HepG2 (cell line): ENCODE data around the gene SSTR5. TPM values are rescaled to one million over a fixed set of nuclear protein-coding genes. Genes with fewer than 3 reads are reported as not detected.

ENCODE experiments used
- AHR ChIP-seq: IDR thresholded peaks from 2 replicates; pipeline ENCODE4 v1.6.1; 2018; ENCODE audit warnings: missing genetic modification reagents, missing compliant biosample characterization
- CENPX ChIP-seq: sonication (generic); formaldehyde crosslinking; IDR thresholded peaks from 2 replicates; pipeline ENCODE4 v1.9.0; 2021; ENCODE audit warnings: mild to moderate bottlenecking, missing genetic modification reagents, moderate library complexity
- GATAD1 ChIP-seq: IDR thresholded peaks from 2 replicates; pipeline ENCODE4 v1.6.1; 2016; ENCODE audit warnings: missing genetic modification reagents, missing compliant biosample characterization
- HNRNPLL ChIP-seq: fragments of 200-400 bp; formaldehyde crosslinking; IDR thresholded peaks from 2 replicates; pipeline ENCODE4 v1.6.1; 2017; ENCODE audit warnings: mild to moderate bottlenecking, low read depth, low read length; ENCODE audit not compliant: poor library complexity, severe bottlenecking
- KDM5A ChIP-seq: fragments of 200-600 bp; sonication (generic); IDR thresholded peaks from 2 replicates; pipeline ENCODE4 v1.7.0; 2018; ENCODE audit warnings: antibody characterized with exemption, mild to moderate bottlenecking, low read length, borderline replicate concordance
- KMT2B ChIP-seq: IDR thresholded peaks from 2 replicates; pipeline ENCODE4 v1.6.1; 2016; ENCODE audit warnings: missing genetic modification reagents, missing compliant biosample characterization
- MXD4 ChIP-seq: IDR thresholded peaks from 2 replicates; pipeline ENCODE4 v1.6.1; 2016; ENCODE audit warnings: mild to moderate bottlenecking, missing biosample characterization, missing genetic modification reagents
- NKX3-1 ChIP-seq: sonication (generic); formaldehyde crosslinking; IDR thresholded peaks from 2 replicates; pipeline ENCODE4 v1.5.0; 2020; ENCODE audit warnings: missing genetic modification reagents
- RAD21 ChIP-seq: fragments of 450-650 bp; formaldehyde crosslinking; IDR thresholded peaks from 2 replicates; pipeline ENCODE4 v1.5.0; 2020; ENCODE audit warnings: mild to moderate bottlenecking
- REL ChIP-seq: sonication (generic); formaldehyde crosslinking; conservative IDR thresholded peaks from 2 replicates; pipeline ENCODE4 v1.8.0; 2022; ENCODE audit warnings: mild to moderate bottlenecking, missing genetic modification reagents, moderate library complexity
- REPIN1 ChIP-seq: sonication (generic); formaldehyde crosslinking; IDR thresholded peaks from 2 replicates; pipeline ENCODE4 v1.8.0; 2022; ENCODE audit warnings: missing genetic modification reagents, low read depth, mild to moderate bottlenecking, borderline replicate concordance
- SOX6 ChIP-seq, 2 experiments: fragments of 450-650 bp in 1 of 2; sonication (generic) in 1 of 2; formaldehyde crosslinking in 1 of 2; IDR thresholded peaks; 2 replicates each; pipeline versions ENCODE4 v1.4.0 to v1.6.1; 2017 to 2020; ENCODE audit warnings: antibody characterized with exemption in 1 of 2, mild to moderate bottlenecking in 1 of 2, missing genetic modification reagents in 1 of 2
- ZKSCAN5 ChIP-seq: sonication (generic); formaldehyde crosslinking; IDR thresholded peaks from 2 replicates; pipeline ENCODE4 v1.5.1; 2020; ENCODE audit warnings: mild to moderate bottlenecking, missing genetic modification reagents
- ZNF10 ChIP-seq: sonication (generic); formaldehyde crosslinking; IDR thresholded peaks from 2 replicates; pipeline ENCODE4 v1.4.0; 2020; ENCODE audit warnings: mild to moderate bottlenecking, low read depth, missing genetic modification reagents, borderline replicate concordance
- ZNF225 ChIP-seq: sonication (generic); formaldehyde crosslinking; IDR thresholded peaks from 2 replicates; pipeline ENCODE4 v1.4.0; 2020; ENCODE audit warnings: mild to moderate bottlenecking, missing genetic modification reagents
- ZNF33A ChIP-seq: sonication (generic); formaldehyde crosslinking; IDR thresholded peaks from 2 replicates; pipeline ENCODE4 v1.5.1; 2020; ENCODE audit warnings: missing genetic modification reagents, mild to moderate bottlenecking, moderate library complexity, borderline replicate concordance
- ZNF546 ChIP-seq: sonication (generic); formaldehyde crosslinking; conservative IDR thresholded peaks from 2 replicates; pipeline ENCODE4 v1.8.1; 2023; ENCODE audit warnings: mild to moderate bottlenecking, missing genetic modification reagents
- ZNF720 ChIP-seq: sonication (generic); formaldehyde crosslinking; IDR thresholded peaks from 2 replicates; pipeline ENCODE4 v1.4.0; 2020; ENCODE audit warnings: missing genetic modification reagents
- ZNF749 ChIP-seq: sonication (generic); formaldehyde crosslinking; IDR thresholded peaks from 2 replicates; pipeline ENCODE4 v1.8.0; 2022; ENCODE audit warnings: mild to moderate bottlenecking, missing genetic modification reagents, moderate library complexity, borderline replicate concordance
- ZNF878 ChIP-seq: sonication (generic); formaldehyde crosslinking; IDR thresholded peaks from 2 replicates; pipeline ENCODE4 v1.8.1; 2023; ENCODE audit warnings: mild to moderate bottlenecking, missing genetic modification reagents, moderate library complexity
- ZNF883 ChIP-seq: sonication (generic); formaldehyde crosslinking; IDR thresholded peaks from 2 replicates; pipeline ENCODE4 v1.5.1; 2020; ENCODE audit warnings: mild to moderate bottlenecking, missing genetic modification reagents; ENCODE audit errors: not compliant biosample characterization
- ZSCAN21 ChIP-seq: sonication (generic); formaldehyde crosslinking; IDR thresholded peaks from 2 replicates; pipeline ENCODE4 v1.8.0; 2022; ENCODE audit warnings: mild to moderate bottlenecking, missing genetic modification reagents, moderate library complexity, borderline replicate concordance
- polyA plus RNA-seq, 8 experiments: library from polyadenylated mRNA; depleted of rRNA in 3 of 8; stranded (reverse) in 7 of 8; unstranded in 1 of 8; fragments of >200 nt; fragmentation: Illumina TruSeq in 4 of 8; extraction: Trizol in 4 of 8; gene quantifications; 2 replicates each; pipeline versions ENCODE4 v1.2.1 to v1.2.3, GENCODE V29; 2011 to 2016; ENCODE audit warnings: low read depth in 4 of 8, missing spikeins in 1 of 8, mixed read lengths in 1 of 8; ENCODE audit not compliant: insufficient read depth in 1 of 8
- total RNA-seq, 5 experiments: library from RNA; depleted of rRNA; stranded (reverse); fragments of >200 nt; fragmentation: Illumina TruSeq; extraction: Trizol; gene quantifications; 2 replicates each; pipeline ENCODE4 v1.2.3, GENCODE V29; 2016; ENCODE audit warnings: low read depth in 1 of 5
- TF ChIP-seq, protein P1 (sequence below): sonication (generic); formaldehyde crosslinking; IDR thresholded peaks from 2 replicates; pipeline ENCODE4 v1.5.0; 2020; ENCODE audit warnings: missing genetic modification reagents, mild to moderate bottlenecking, borderline replicate concordance
- TF ChIP-seq, protein P2 (sequence below): sonication (generic); formaldehyde crosslinking; IDR thresholded peaks from 2 replicates; pipeline ENCODE4 v1.4.0; 2020; ENCODE audit warnings: missing genetic modification reagents, borderline replicate concordance

Gene SSTR5
- total and polyA plus RNA-seq, 2 of the 13 experiments (the other 11 are each of a cell fraction or from before 2014, with no cell fraction given): 0.20 to 0.49 TPM

DNA sequence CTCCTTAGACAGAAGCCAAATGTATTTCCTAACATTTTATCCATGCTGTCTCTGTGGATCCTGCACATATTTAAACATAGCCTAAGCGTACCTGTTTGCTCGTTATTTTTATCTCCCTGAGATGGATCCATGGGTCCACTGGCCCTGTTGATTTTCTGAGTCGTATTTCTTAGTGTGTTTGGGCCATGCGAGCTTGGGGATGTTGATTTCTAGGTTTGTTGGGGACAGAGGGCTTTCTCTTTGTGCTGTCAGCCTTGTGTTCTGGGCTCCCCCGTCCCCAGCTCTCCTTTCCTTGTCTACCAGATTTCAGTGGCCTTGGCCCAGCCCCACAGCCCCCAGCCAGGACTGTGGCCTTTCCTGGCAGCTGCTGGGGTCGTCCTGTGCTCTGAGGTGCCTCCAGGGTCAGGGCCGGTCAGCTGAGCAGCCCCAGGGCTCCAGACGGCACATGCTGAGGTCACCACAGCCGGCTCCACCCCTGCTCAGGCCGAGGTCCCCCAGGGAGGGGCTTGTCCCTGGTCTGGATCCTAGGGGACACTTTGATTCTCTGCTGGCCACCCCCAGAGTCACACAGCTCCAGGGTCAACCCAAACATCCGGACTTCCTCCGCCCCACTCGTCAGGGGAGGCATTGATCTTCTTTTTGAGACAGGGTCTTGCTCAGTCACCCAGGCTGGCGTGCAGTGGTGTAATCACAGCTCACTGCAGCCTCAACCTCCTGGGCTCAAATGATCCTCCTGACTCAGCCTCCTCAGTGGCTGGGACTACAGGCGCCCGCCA, 4.4 kb downstream of the SSTR5 start (continued):
- TF ChIP-seq ZNF546 (CRISPR knock-in tag): 0 out of 2 replicates have a peak, but pooled peaks have one; percentile 43
- TF ChIP-seq ZNF33A (CRISPR knock-in tag): no peak
- TF ChIP-seq HNRNPLL: no peak
- TF ChIP-seq GATAD1 (CRISPR knock-in tag): no peak
- TF ChIP-seq ZNF225 (CRISPR knock-in tag): no peak
- TF ChIP-seq REPIN1 (CRISPR knock-in tag): no peak
- 0 out of 2 replicates have a peak, but pooled peaks have one; percentile 57 for TF ChIP-seq ZNF878 (CRISPR knock-in tag)
- TF ChIP-seq KDM5A: no peak
- TF ChIP-seq ZNF749 (CRISPR knock-in tag): no peak
- no peak for TF ChIP-seq ZNF10 (CRISPR knock-in tag)
- no peak for TF ChIP-seq NKX3-1 (CRISPR knock-in tag)
- no peak for TF ChIP-seq RAD21 (CRISPR knock-in tag)
- TF ChIP-seq MXD4 (CRISPR knock-in tag): no peak
- TF ChIP-seq KMT2B: no peak
- TF ChIP-seq ZKSCAN5 (CRISPR knock-in tag): no peak
- TF ChIP-seq, protein P1, sequence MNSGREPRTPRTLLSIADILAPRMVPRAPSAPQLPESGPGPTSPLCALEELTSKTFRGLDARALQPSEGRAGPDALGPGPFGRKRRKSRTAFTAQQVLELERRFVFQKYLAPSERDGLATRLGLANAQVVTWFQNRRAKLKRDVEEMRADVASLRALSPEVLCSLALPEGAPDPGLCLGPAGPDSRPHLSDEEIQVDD: no peak
- no peak for TF ChIP-seq REL
- TF ChIP-seq CENPX (CRISPR knock-in tag): no peak
- TF ChIP-seq, protein P2, sequence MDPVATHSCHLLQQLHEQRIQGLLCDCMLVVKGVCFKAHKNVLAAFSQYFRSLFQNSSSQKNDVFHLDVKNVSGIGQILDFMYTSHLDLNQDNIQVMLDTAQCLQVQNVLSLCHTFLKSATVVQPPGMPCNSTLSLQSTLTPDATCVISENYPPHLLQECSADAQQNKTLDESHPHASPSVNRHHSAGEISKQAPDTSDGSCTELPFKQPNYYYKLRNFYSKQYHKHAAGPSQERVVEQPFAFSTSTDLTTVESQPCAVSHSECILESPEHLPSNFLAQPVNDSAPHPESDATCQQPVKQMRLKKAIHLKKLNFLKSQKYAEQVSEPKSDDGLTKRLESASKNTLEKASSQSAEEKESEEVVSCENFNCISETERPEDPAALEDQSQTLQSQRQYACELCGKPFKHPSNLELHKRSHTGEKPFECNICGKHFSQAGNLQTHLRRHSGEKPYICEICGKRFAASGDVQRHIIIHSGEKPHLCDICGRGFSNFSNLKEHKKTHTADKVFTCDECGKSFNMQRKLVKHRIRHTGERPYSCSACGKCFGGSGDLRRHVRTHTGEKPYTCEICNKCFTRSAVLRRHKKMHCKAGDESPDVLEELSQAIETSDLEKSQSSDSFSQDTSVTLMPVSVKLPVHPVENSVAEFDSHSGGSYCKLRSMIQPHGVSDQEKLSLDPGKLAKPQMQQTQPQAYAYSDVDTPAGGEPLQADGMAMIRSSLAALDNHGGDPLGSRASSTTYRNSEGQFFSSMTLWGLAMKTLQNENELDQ (CRISPR knock-in tag): no peak
- TF ChIP-seq AHR: no peak
- no peak for TF ChIP-seq ZNF883
- TF ChIP-seq ZSCAN21 (CRISPR knock-in tag): no peak
- no peak for TF ChIP-seq ZNF720 (CRISPR knock-in tag)
- no peak for TF ChIP-seq SOX6 (IDR thresholded peaks at IDR 0.05)
- peak; percentile 76 for TF ChIP-seq SOX6 (CRISPR knock-in tag; IDR thresholded peaks at IDR 0.05)
